Breast epithelium (tissue), 4 donors: ENCODE data around the gene DCX. TPM values are rescaled to one million over a fixed set of nuclear protein-coding genes. Genes with fewer than 3 reads are reported as not detected.

Experiments used
- DNase-seq, 2 donors: peaks; one replicate each; pipeline ENCODE4 v3.0.0-alpha.2; 2019; ENCODE audit warnings: low spot score in 2 of 2
- H3K27ac ChIP-seq, 2 donors: fragments of 200-600 bp; sonication (generic) in 1 of 2; one replicate each; pipeline ENCODE4 v1.5.1; 2016 to 2019; ENCODE audit warnings: mild to moderate bottlenecking in 1 of 2
- H3K27me3 ChIP-seq, 2 donors: fragments of 200-600 bp; sonication (generic) in 1 of 2; one replicate each; pipeline versions ENCODE4 v1.5.1 to v1.6.0; 2017 to 2019; ENCODE audit warnings: control low read depth in 1 of 2, mild to moderate bottlenecking in 1 of 2
- H3K36me3 ChIP-seq: fragments of 200-600 bp; one replicate; pipeline ENCODE4 v1.5.1; 2019
- H3K4me1 ChIP-seq, 2 donors: fragments of 200-600 bp; sonication (generic); one replicate each; pipeline ENCODE4 v1.5.1; 2016 to 2019; ENCODE audit warnings: control low read depth in 1 of 2
- H3K4me3 ChIP-seq, 3 donors: fragments of 200-600 bp; sonication (generic); 1 replicate in 2 of 3; 2 replicates in 1 of 3; pipeline ENCODE4 v1.5.1; 2016 to 2019; ENCODE audit warnings: mild to moderate bottlenecking in 3 of 3, moderate library complexity in 2 of 3
- H3K9me3 ChIP-seq, 2 donors: fragments of 200-600 bp; sonication (generic) in 1 of 2; one replicate each; pipeline ENCODE4 v1.5.1; 2016 to 2019; ENCODE audit warnings: control low read depth in 1 of 2
- POLR2A ChIP-seq: fragments of 450-650 bp; IDR thresholded peaks from one replicate; pipeline ENCODE4 v1.6.1; 2016; ENCODE audit warnings: antibody characterized with exemption, mild to moderate bottlenecking, moderate library complexity
- POLR2AphosphoS5 ChIP-seq, 3 donors: sonication (generic); formaldehyde crosslinking; IDR thresholded peaks; one replicate each; pipeline ENCODE4 v1.6.1; 2017; ENCODE audit warnings: antibody characterized with exemption in 3 of 3
- intact Hi-C: fragments of 100-400 bp; cut with DNase I; formaldehyde crosslinking; loops from one replicate; pipeline ENCODE4 v1.15.1; 2023; ENCODE audit warnings: low total_unique reads
- total RNA-seq, 3 donors: library from RNA; depleted of rRNA; stranded (reverse); fragments of >200 nt; gene quantifications; one replicate each; pipeline ENCODE4 v1.1.0, GENCODE V29; 2016
- TF ChIP-seq, protein P1 (sequence below), 3 donors: fragments of 450-650 bp; IDR thresholded peaks; one replicate each; pipeline ENCODE4 v1.5.1; 2016 to 2017; ENCODE audit warnings: antibody characterized with exemption in 3 of 3, mild to moderate bottlenecking in 3 of 3, moderate library complexity in 3 of 3

Gene DCX
- total RNA-seq, 3 donors from 2014 or later: 0.33 to 0.44 TPM; not detected in 1

DNA sequence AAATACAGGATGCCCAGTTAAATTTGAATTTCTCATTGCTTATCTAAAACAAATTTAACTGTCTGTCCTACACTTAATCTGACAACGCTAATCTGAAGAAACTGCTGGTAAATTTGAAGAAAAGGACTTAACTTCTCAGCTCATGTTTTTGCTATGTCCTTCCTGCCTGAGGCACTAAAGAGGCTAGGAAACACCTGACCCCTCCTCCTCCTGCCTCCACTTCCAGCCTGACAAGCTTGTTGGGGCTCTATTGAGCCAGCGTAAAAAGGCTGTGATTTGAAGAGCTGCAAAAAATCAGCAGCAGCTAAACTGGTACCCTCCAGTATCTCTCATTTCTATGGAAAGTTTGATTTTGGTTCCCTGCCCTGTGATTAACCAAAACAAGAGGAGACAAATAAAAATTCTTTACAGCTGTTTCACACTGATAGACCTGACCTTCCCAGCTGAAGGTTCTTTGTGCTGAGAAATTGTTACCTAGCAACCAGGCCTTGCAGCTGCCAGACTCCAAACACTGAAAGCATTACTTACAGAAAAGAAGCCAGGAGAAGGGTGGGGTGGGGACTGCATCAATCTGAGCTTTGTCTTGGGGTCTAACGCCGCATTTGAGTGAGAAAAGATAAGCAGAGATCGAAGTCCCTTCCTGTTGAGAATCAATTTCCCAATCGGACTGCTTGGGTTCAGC, 35.0 kb downstream of the DCX start:
- Histone ChIP-seq H3K9me3 (no peaks in the 10 kb centered on the region), H3K27me3 (peaks cover 0 to 35% of the 10 kb centered on the region in 2 donors), H3K27ac (no peak overlapping the region), H3K36me3 (no peaks in the 10 kb centered on the region), H3K4me3 (no peak overlapping the region), H3K4me1 (no peaks in the 10 kb centered on the region)
- TF ChIP-seq POLR2A (no peak), POLR2AphosphoS5 (IDR thresholded peaks at IDR 0.05) (no peak)
- TF ChIP-seq, protein P1, sequence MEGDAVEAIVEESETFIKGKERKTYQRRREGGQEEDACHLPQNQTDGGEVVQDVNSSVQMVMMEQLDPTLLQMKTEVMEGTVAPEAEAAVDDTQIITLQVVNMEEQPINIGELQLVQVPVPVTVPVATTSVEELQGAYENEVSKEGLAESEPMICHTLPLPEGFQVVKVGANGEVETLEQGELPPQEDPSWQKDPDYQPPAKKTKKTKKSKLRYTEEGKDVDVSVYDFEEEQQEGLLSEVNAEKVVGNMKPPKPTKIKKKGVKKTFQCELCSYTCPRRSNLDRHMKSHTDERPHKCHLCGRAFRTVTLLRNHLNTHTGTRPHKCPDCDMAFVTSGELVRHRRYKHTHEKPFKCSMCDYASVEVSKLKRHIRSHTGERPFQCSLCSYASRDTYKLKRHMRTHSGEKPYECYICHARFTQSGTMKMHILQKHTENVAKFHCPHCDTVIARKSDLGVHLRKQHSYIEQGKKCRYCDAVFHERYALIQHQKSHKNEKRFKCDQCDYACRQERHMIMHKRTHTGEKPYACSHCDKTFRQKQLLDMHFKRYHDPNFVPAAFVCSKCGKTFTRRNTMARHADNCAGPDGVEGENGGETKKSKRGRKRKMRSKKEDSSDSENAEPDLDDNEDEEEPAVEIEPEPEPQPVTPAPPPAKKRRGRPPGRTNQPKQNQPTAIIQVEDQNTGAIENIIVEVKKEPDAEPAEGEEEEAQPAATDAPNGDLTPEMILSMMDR (IDR thresholded peaks at IDR 0.05): no peak
- DNase-seq: no peak
- intact Hi-C loops: no loop called here

DNA sequence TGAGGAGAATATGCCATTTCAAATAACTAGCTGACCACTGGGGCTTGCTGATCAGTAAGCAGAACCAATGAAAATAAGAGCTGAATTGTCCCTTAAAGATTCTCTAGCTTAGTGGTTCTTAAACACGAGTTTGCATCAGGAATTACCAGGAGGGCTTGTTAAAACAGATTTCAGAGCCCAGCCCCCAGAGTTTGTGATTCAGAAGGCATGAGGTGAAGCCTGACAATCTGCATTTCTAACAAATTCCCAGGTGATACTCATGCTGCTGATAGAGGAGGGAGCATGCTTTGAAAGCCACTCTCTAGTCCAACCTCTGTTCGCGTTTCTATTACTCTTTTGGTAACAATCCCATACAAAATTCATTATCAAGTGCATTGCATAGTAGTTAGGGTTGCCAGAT, 35.5 kb downstream of the DCX start:
- Histone ChIP-seq H3K9me3 (no peaks in the 10 kb centered on the region), H3K36me3 (no peaks in the 10 kb centered on the region), H3K4me3 (no peak overlapping the region), H3K27me3 (peaks cover 0 to 39% of the 10 kb centered on the region in 2 donors), H3K27ac (no peak overlapping the region), H3K4me1 (no peaks in the 10 kb centered on the region)
- TF ChIP-seq, protein P1 (IDR thresholded peaks at IDR 0.05): no peak
- TF ChIP-seq POLR2AphosphoS5 (IDR thresholded peaks at IDR 0.05) (no peak), POLR2A (no peak)
- intact Hi-C loops: no loop called here
- no peak for DNase-seq

DNA sequence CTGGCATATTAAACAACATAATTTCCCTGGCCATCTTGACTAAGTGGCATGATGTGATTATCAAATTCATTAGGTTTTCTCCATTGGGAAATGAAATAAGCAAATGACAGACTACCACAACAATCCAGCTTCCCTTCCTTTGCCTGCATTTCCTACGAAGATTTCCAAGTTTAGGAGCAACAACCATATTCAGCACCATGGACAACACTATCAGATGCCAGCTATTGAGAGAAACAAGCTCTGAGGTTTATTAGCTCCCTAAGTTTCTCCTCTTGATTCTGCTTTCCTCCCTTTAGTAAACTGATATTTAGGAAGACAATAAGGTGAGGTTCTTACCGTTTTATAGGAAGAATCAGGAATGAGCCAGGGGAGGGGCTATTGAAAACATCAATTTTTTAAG, 36.2 kb downstream of the DCX start:
- no peaks in the 10 kb centered on the region for H3K9me3 ChIP-seq
- TF ChIP-seq, protein P1 (IDR thresholded peaks at IDR 0.05): no peak
- TF ChIP-seq POLR2A: no peak
- TF ChIP-seq POLR2AphosphoS5 (IDR thresholded peaks at IDR 0.05): no peak
- H3K27me3 ChIP-seq: peaks cover 0 to 34% of the 10 kb centered on the region in 2 donors
- H3K4me1 ChIP-seq: no peaks in the 10 kb centered on the region
- no peaks in the 10 kb centered on the region for H3K36me3 ChIP-seq
- H3K4me3 ChIP-seq: no peak overlapping the region
- intact Hi-C loops: no loop called here
- no peak overlapping the region for H3K27ac ChIP-seq
- no peak for DNase-seq

DNA sequence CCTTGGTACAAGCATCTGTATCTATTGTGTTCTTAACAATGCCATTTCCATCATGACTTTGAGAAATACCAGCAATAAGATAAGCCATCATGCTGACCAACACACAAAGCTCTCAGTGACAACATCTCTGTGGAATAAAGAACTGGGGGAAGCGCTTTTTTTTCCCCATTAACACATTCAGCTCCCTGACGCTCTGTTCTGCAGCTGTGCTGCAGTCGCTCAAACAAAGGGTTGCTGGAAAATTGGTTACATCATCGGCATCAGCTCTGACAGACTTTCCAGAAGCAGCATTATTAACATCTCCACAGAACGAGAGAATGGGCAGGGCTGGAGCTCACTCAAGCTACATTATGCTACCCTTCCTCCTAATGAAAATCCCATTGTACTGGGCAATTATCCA, 39.9 kb downstream of the DCX start:
- intact Hi-C loops: no loop called here
- no peak for DNase-seq
- Histone ChIP-seq H3K4me3 (no peak overlapping the region), H3K27ac (no peak overlapping the region), H3K4me1 (no peaks in the 10 kb centered on the region), H3K27me3 (peaks cover 0 to 33% of the 10 kb centered on the region in 2 donors), H3K36me3 (no peaks in the 10 kb centered on the region), H3K9me3 (no peaks in the 10 kb centered on the region)
- no peak for TF ChIP-seq POLR2A
- TF ChIP-seq POLR2AphosphoS5 (IDR thresholded peaks at IDR 0.05): no peak

DNA sequence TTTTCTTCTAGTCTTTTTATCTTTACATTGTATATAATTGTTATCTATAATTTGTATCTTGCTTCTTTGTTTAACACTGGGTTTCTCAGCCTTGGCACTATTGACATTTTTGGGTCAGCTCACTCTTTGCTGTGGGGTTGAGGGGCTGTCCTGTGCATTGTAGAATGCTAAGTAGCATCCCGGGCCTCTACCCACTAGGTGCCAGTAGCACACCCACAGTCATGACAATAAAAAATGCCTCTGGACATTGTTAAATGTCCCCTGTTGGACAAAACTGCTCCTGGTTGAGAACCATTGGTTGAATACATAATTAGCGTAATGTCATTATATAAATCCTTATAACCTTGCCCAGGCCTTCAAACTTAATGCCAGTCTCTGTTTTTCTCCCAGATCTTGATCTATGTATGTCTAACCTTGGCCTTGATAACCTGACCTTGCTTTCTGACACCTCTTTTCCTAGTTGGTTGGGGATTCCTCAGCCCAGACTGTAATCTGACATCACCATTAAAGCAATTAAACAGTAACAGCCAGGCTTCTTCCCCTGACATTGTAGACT, 46.1 kb downstream of the DCX start:
- Histone ChIP-seq H3K4me3 (no peak overlapping the region), H3K27ac (no peak overlapping the region), H3K27me3 (peaks cover 0 to 50% of the 10 kb centered on the region in 2 donors), H3K4me1 (no peaks in the 10 kb centered on the region), H3K9me3 (no peaks in the 10 kb centered on the region), H3K36me3 (no peaks in the 10 kb centered on the region)
- TF ChIP-seq, protein P1 (IDR thresholded peaks at IDR 0.05): no peak
- TF ChIP-seq POLR2A: no peak
- no peak for TF ChIP-seq POLR2AphosphoS5 (IDR thresholded peaks at IDR 0.05)
- intact Hi-C loops: no loop called here
- no peak for DNase-seq
